Stimulated activated CD8-positive, alpha-beta memory T cell treated with anti-CD3 and anti-CD28 coated beads, Interleukin-7, amount 100 ng/mL, for 24 hours (primary cell): ENCODE results near the gene CIAO3.
"Not testable (repeated sequence)": the region's sequence is repeated elsewhere in the genome, so short reads cannot be mapped to it uniquely, and the experiment has no call there.

Source experiments
- DNase-seq: peaks from one replicate; pipeline ENCODE4 v3.0.0-alpha.2; 2020; ENCODE audit warnings: low read depth

The CIAO3 gene

GRCh38 chr16:740764-741505 lies at the start of gene CIAO3:
Gene CIAO3, minus strand, starts transcription at chr16:740997. Its CDS starts 12 bp downstream, at chr16:740985.
- peak; percentile 85 for DNase-seq

GRCh38 chr16:790086-790485 lies 49.3 kb upstream of the CIAO3 start:
- DNase-seq: no peak

GRCh38 chr16:789191-789850 lies 48.5 kb upstream of the CIAO3 start:
- DNase-seq: no peak

- DNase-seq: peak; percentile 84
Measured at GRCh38 chr16:788399-789126, 47.8 kb upstream of the CIAO3 start, which contains the start of gene CHTF18. Gene CHTF18, plus strand, starts transcription at chr16:788620. Its CDS starts 65 bp downstream, at chr16:788685.

- no peak for DNase-seq
Measured at GRCh38 chr16:787978-788398, 47.2 kb upstream of the CIAO3 start, which contains the start of gene RPUSD1. Gene RPUSD1, minus strand, starts transcription at chr16:788381. Its CDS starts 644 bp downstream, at chr16:787737.

- no peak for DNase-seq
Measured at GRCh38 chr16:787321-787966, 46.6 kb upstream of the CIAO3 start.

GRCh38 chr16:785563-786535 lies 45.1 kb upstream of the CIAO3 start:
- DNase-seq: peak; percentile 57

- no peak for DNase-seq
Measured at GRCh38 chr16:784431-784830, 43.6 kb upstream of the CIAO3 start.

- no peak for DNase-seq
Measured at GRCh38 chr16:783404-784161, 42.8 kb upstream of the CIAO3 start.

GRCh38 chr16:782766-783403 lies 42.1 kb upstream of the CIAO3 start:
- no peak for DNase-seq

- DNase-seq: no peak
Measured at GRCh38 chr16:782258-782657, 41.5 kb upstream of the CIAO3 start.

GRCh38 chr16:781346-782010 lies 40.7 kb upstream of the CIAO3 start:
- DNase-seq: no peak

- DNase-seq: no peak
Measured at GRCh38 chr16:780296-780695, 39.5 kb upstream of the CIAO3 start.

- no peak for DNase-seq
Measured at GRCh38 chr16:779561-779960, 38.8 kb upstream of the CIAO3 start.

GRCh38 chr16:778909-779527 lies 38.2 kb upstream of the CIAO3 start:
- no peak for DNase-seq

GRCh38 chr16:778447-778846 lies 37.6 kb upstream of the CIAO3 start:
- DNase-seq: no peak

GRCh38 chr16:777826-778225 lies 37.0 kb upstream of the CIAO3 start:
- DNase-seq: no peak

- DNase-seq: no peak
Measured at GRCh38 chr16:776824-777223, 36.0 kb upstream of the CIAO3 start.

GRCh38 chr16:776298-776697 lies 35.5 kb upstream of the CIAO3 start:
- DNase-seq: not testable (repeated sequence)
